ENCODE results near the gene PFKFB2. TPM values are rescaled to one million over a fixed set of nuclear protein-coding genes. Genes with fewer than 3 reads are reported as not detected.

PFKFB2 gene
- total RNA-seq, 1 experiment from 2014 or later, result 35.6 TPM

- peak within 1 kb of the TSS; percentile 98 to 100 for H3K4me3 ChIP-seq (ENCODE audit: low read depth in 2 of 2, low read length in 2 of 2)
- H3K27me3 ChIP-seq (ENCODE audit: control insufficient read depth, insufficient read depth, low read length), result no peaks in the 10 kb centered on the region
- peak within 1 kb of the TSS; percentile 97 for H3K27ac ChIP-seq (ENCODE audit: low read length)
- ATAC-seq, result peak; percentile 10
- POLR2A ChIA-PET, result no interaction called here
- peaks cover 19% of the 10 kb centered on the region for H3K4me1 ChIP-seq (ENCODE audit: control insufficient read depth, insufficient read depth, low read length)
- in situ Hi-C loops (cut with HindIII; ENCODE audit: low pct_unique_long_range_greater_than_20kb, low sequenced_read_pairs) (no loop called here), intact Hi-C loops (cut with micrococcal nuclease; ENCODE audit: unreplicated experiment) (no loop called here)
- no TSS peak for BruUV-seq (replicated peaks)
- no peak for TF ChIP-seq CTCF (IDR thresholded peaks at IDR 0.05)
- no peak for TF ChIP-seq SIN3A (IDR thresholded peaks at IDR 0.05; ENCODE audit: borderline replicate concordance, insufficient read depth, low read depth, low read length)
- CTCF ChIA-PET, result no interaction called here
- H3K9me3 ChIP-seq (ENCODE audit: control insufficient read depth, insufficient read depth, low read depth, low read length), result no peaks in the 10 kb centered on the region
- peaks cover 21% of the 10 kb centered on the region for H3K36me3 ChIP-seq (ENCODE audit: control insufficient read depth, insufficient read depth, low read length)
- peak; percentile 71 for DNase-seq (ENCODE audit: low read depth, low spot score)
These were observed 1.7 kb upstream of the PFKFB2 start, which contains the start of gene YOD1 for GRCh38 chr1:207051191-207051943. Gene YOD1, minus strand, starts transcription at chr1:207051208. Its CDS starts 178 bp downstream, at chr1:207051030.

- DNase-seq (ENCODE audit: low read depth, low spot score) (no peak), ATAC-seq (no peak)
- no peaks in the 10 kb centered on the region for H3K27me3 ChIP-seq (ENCODE audit: control insufficient read depth, insufficient read depth, low read length)
- POLR2A ChIA-PET, result no interaction called here
- no TSS peak for BruUV-seq (replicated peaks)
- H3K36me3 ChIP-seq (ENCODE audit: control insufficient read depth, insufficient read depth, low read length), result peaks cover 11% of the 10 kb centered on the region; the same call in 1 of the 2 replicates
- intact Hi-C loops (cut with micrococcal nuclease; ENCODE audit: unreplicated experiment) (no loop called here), in situ Hi-C loops (cut with HindIII; ENCODE audit: low pct_unique_long_range_greater_than_20kb, low sequenced_read_pairs) (no loop called here)
- peaks cover 16% of the 10 kb centered on the region for H3K4me1 ChIP-seq (ENCODE audit: control insufficient read depth, insufficient read depth, low read length)
- no peak overlapping the region for H3K4me3 ChIP-seq (ENCODE audit: low read depth in 2 of 2, low read length in 2 of 2)
- TF ChIP-seq TCF7L2 (IDR thresholded peaks at IDR 0.05; ENCODE audit: low read depth, low read length) (no peak), POLR2AphosphoS5 (IDR thresholded peaks at IDR 0.05; ENCODE audit: low read depth, low read length) (no peak), SIN3A (IDR thresholded peaks at IDR 0.05; ENCODE audit: borderline replicate concordance, insufficient read depth, low read depth, low read length) (no peak), REST (IDR thresholded peaks at IDR 0.05; ENCODE audit: insufficient read depth in 1 of 2, low read depth in 2 of 2, low read length in 1 of 2) (no peak), CTCF (IDR thresholded peaks at IDR 0.05) (no peak)
- H3K9me3 ChIP-seq (ENCODE audit: control insufficient read depth, insufficient read depth, low read depth, low read length), result no peaks in the 10 kb centered on the region
- 0 out of 2 replicates have a peak overlapping the region, but pooled peaks have one; percentile 26 for H3K27ac ChIP-seq (ENCODE audit: low read length)
- CTCF ChIA-PET, result no interaction called here
These were observed 1.4 kb downstream of the PFKFB2 start for GRCh38 chr1:207054491-207054890.
